ENCODE data around the gene SUPV3L1.

The SUPV3L1 gene

GRCh38 chr10:69208761-69209160, 28.7 kb downstream of the SUPV3L1 start:
- no peak for DNase-seq

GRCh38 chr10:69209787-69210484, 29.9 kb downstream of the SUPV3L1 start:
- no peak for DNase-seq

GRCh38 chr10:69211104-69211503, 31.1 kb downstream of the SUPV3L1 start:
- no peak for DNase-seq

- DNase-seq: no peak
These were observed 31.5 kb downstream of the SUPV3L1 start for GRCh38 chr10:69211524-69211923.

- no peak for DNase-seq
These were observed 33.7 kb downstream of the SUPV3L1 start for GRCh38 chr10:69213591-69214311.

- no peak for DNase-seq
These were observed 34.7 kb downstream of the SUPV3L1 start for GRCh38 chr10:69214666-69215131.

- peak; percentile 40 for DNase-seq
These were observed 35.6 kb downstream of the SUPV3L1 start for GRCh38 chr10:69215405-69216171.

- no peak for DNase-seq
These were observed 36.6 kb downstream of the SUPV3L1 start for GRCh38 chr10:69216577-69217118.

- DNase-seq: no peak
These were observed 37.2 kb downstream of the SUPV3L1 start for GRCh38 chr10:69217119-69217754.

- DNase-seq: no peak
These were observed 38.8 kb downstream of the SUPV3L1 start for GRCh38 chr10:69218831-69219230.

- DNase-seq: no peak
These were observed 40.0 kb downstream of the SUPV3L1 start, which contains the start of gene HKDC1 for GRCh38 chr10:69220041-69220451. HKDC1 (plus strand) TSS chr10:69220332; CDS start chr10:69220436, 104 bp downstream.

- DNase-seq: no peak
These were observed 40.5 kb downstream of the SUPV3L1 start for GRCh38 chr10:69220507-69220906.

GRCh38 chr10:69222157-69223027, 42.4 kb downstream of the SUPV3L1 start:
- peak; percentile 74 for DNase-seq

GRCh38 chr10:69223028-69223342, 43.0 kb downstream of the SUPV3L1 start:
- no peak for DNase-seq

- DNase-seq: no peak
These were observed 45.0 kb downstream of the SUPV3L1 start for GRCh38 chr10:69224862-69225657.

- DNase-seq: no peak
These were observed 45.6 kb downstream of the SUPV3L1 start for GRCh38 chr10:69225681-69226080.

- no peak for DNase-seq
These were observed 47.0 kb downstream of the SUPV3L1 start for GRCh38 chr10:69226919-69227450.

GRCh38 chr10:69228151-69228550, 48.1 kb downstream of the SUPV3L1 start:
- no peak for DNase-seq

- no peak for DNase-seq
These were observed 49.5 kb downstream of the SUPV3L1 start for GRCh38 chr10:69229616-69229916.

GRCh38 chr10:69230128-69230527, 50.1 kb downstream of the SUPV3L1 start:
- DNase-seq: no peak

GRCh38 chr10:69232252-69232651, 52.2 kb downstream of the SUPV3L1 start:
- no peak for DNase-seq

Data from CD4-positive, alpha-beta T cell treated with Interleukin-17A for 1 hour (primary cell).